Cardiac fibroblast (primary cell): ENCODE results near the gene ZFAND3.
A peak's percentile ranks its signal among the peaks of the same experiment; 100 is the strongest.

Experiments
- DNase-seq, 2 donors: peaks; one replicate each; pipeline versions ENCODE4 v3.0.0 to v3.0.0-alpha.2; 2010; ENCODE audit warnings: low read depth in 2 of 2
- H3K4me3 ChIP-seq, 2 donors: replicated peaks in 1 of 2; 1 replicate in 1 of 2; 2 replicates in 1 of 2; pipeline ENCODE4 v1.5.1; 2011; ENCODE audit warnings: low read depth in 2 of 2, low read length in 2 of 2, mild to moderate bottlenecking in 2 of 2, moderate library complexity in 1 of 2
- CTCF ChIP-seq: IDR thresholded peaks from one replicate; pipeline ENCODE4 v1.5.1; 2011; ENCODE audit warnings: low read depth, mild to moderate bottlenecking, low read length, inconsistent platforms

Gene ZFAND3

GRCh38 chr6:37798436-37799262 is 20.9 kb upstream of the ZFAND3 start:
- TF ChIP-seq CTCF, result no peak
- DNase-seq, result no peak

GRCh38 chr6:37799263-37799644 is 20.3 kb upstream of the ZFAND3 start:
- TF ChIP-seq CTCF, result no peak
- no peak for DNase-seq
- no peak overlapping the region for H3K4me3 ChIP-seq

More at GRCh38 chr6:37798436-37799262, 20.9 kb upstream of the ZFAND3 start:
- H3K4me3 ChIP-seq, result no peak overlapping the region

- DNase-seq, result no peak
- no peak overlapping the region for H3K4me3 ChIP-seq
- TF ChIP-seq CTCF, result no peak
Observed at GRCh38 chr6:37800703-37801604, 18.6 kb upstream of the ZFAND3 start.

- H3K4me3 ChIP-seq, result no peak overlapping the region
- no peak for TF ChIP-seq CTCF
- DNase-seq, result no peak
Observed at GRCh38 chr6:37801605-37801940, 18.0 kb upstream of the ZFAND3 start.

- TF ChIP-seq CTCF, result no peak
- H3K4me3 ChIP-seq, result no peak overlapping the region
- DNase-seq, result no peak
Observed at GRCh38 chr6:37802810-37803209, 16.7 kb upstream of the ZFAND3 start.

- TF ChIP-seq CTCF, result no peak
- no peak overlapping the region for H3K4me3 ChIP-seq
- peak in 1 of 2 donors; percentile 60 for DNase-seq
Observed at GRCh38 chr6:37804586-37804985, 14.9 kb upstream of the ZFAND3 start.
